B cell (primary cell): ENCODE measurements around the gene CRAMP1.

Experiments used
- CTCF ChIP-seq: fragments of 200-600 bp; IDR thresholded peaks from one replicate; pipeline ENCODE4 v1.8.0; 2022; ENCODE audit warnings: antibody characterized with exemption, mild to moderate bottlenecking
- EZH2 ChIP-seq: IDR thresholded peaks from 2 replicates; pipeline ENCODE4 v1.6.1; 2012; ENCODE audit warnings: borderline replicate concordance, low read depth, mild to moderate bottlenecking, moderate library complexity, low read length; ENCODE audit not compliant: insufficient read depth, poor library complexity, severe bottlenecking

DNA sequence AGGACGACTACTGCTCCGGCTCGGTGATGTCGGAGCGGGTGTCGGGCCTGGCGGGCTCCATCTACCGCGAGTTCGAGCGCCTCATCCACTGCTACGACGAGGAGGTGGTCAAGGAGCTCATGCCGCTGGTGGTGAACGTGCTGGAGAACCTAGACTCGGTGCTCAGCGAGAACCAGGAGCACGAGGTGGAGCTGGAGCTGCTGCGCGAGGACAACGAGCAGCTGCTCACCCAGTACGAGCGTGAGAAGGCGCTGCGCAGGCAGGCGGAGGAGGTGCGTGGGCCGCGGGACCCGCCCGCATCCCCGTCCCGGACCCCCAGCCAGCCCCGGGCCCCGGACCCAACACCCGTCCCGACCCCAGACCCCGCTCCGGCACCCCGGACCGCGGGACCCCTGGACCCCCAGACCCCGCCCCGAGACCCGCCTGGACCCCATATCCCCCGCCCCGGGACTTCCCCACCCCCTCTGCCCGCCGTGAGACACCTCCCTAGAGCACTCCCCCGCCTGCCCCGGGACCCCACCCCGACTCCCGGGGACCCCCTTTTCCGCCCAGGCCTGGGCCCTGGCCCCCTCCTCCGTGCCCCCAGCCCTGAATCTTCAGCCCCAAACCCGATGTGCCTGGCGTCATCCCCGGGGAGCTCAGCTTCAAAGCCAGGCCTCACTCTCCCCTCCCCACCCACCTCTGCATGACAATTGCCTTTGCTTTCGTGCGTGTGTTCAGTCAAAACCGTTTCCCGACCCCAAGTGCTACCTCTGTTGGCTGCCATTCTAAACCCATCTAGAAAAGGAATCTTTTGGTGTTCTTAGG lies 94.4 kb downstream of the CRAMP1 start:
- TF ChIP-seq CTCF, result no peak
- no peak for TF ChIP-seq EZH2
